GM04503 (cell line): Measurements from ENCODE around the gene LGI2.

Experiments
- DNase-seq: peaks from one replicate; pipeline ENCODE4 v3.0.0-alpha.2; 2012; ENCODE audit warnings: low read depth

LGI2 gene

DNA sequence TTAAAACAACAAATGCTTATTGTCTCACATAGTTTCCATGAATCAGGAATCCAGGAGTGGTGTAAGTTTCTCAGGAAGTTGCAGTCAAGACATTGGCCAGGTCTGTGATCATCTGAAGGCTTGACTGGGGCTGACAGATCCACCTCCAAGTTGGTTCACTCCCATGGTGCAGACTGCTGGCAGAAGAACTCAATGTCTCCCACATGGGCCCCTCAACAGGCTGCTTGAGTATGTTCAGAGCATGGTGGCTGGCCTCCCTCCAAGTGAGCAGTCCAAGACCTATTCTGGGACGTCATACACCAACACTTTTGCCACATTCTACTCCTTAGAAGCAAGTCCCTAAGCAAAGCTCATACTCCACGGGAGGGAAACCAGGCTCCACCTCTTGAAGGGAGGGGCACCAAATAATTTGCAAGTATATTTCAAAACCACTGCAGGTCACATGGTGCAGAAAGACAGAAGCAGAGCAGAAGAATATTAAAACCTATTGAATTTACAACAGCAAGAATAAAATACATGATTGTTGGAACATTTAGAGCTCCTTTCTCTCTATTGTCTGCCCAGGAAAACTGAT, 35.3 kb downstream of the LGI2 start:
- DNase-seq: no peak

DNA sequence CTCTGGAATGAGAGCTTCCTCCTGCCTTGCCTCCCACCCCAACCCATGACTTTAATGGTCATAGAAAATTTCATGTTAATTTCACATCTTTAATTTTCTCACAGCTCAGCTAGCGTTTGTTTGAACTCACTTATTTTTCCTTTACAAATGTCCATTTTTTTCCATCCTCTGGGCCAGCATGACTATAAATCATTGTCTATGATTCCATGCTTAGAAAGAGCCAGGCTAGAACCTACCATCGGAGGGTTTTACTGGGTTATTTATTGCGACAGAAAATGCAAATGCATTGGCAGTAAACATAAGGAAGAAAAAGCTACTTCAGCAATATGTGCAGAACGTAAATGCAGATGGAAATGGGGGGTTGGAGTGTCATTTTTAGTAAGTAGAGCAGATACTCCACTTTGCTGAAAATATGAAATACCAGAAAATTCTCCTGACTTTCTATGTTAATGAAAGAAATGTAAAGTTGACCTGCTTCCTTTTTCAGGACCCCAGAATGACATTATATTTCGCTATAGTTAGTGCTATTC, 37.1 kb downstream of the LGI2 start:
- DNase-seq: no peak

DNA sequence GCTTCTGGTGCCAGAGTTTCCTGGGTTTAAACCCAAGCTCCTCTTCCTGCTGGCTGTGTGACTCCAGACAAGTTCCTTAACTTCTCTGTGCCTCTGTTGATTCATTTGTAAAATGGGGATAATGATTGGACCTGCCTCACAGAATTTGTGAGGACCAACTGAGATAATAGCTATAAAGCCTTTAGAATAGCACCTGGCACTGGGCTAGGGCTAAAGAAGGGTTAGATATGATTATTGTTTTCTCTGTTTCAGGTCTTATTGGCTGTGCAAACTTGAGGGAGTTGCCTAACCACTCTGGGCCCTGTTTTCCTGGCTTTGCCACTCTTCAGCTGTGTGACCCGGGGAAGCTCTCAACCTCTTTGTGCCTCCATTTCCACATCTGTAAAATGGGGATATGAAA, 37.8 kb downstream of the LGI2 start:
- no peak for DNase-seq

DNA sequence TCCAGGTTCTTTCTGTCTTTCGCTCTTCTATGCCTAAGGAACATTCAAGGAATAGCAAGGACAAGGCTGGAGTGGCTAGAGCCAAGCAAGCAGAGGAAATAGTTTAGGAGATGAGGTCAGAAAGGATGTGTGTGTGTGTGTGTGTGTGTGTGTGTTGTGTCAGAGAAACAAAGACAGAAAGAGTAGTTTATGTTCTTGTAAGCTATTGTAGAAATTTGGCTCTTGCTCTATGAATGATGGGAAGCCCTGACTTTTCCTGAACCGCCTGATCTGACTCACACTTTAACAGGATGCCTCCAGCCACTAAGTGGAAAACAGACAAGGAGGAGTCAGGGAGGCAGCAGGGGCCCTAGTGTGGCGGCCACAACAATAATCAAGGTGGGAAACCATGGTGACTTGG, 39.7 kb downstream of the LGI2 start:
- DNase-seq: peak; percentile 63

DNA sequence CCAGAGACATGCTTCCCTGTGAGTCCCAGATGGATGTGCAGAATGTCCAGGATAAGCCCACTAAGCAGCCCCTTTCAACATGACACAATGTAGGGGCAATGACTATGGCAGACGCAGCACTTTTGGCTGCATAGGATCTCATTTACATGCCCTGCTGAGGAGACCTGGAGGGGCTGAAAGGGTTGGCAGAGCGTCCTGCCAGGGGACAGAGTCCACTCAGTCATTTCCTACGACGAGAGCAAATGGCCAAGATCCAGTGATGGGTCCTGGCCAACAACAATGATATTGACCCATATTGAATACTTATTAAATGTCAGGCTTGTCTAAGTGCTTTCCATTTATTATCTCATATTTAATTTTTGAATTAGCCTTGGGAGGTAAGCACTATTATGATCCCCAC, 41.4 kb downstream of the LGI2 start:
- no peak for DNase-seq

DNA sequence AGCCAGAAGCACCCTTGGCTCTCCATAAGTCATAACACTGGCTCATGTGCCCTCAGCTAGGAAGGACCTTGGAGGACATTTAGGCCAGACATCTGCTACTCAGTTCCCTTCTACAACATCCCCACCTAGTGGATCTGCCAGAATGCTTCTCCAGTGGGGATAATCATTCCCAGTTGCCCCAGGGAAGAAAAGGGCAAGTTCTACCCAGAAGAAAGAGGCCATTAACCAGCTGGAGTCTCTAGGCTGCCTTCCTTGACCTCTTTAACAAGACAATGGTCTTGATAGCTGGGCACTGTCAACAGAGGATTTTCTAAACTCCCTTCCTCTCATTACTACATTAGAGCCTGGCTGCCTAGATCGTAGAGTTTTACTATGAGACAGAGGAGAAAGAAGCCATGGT, 42.0 kb downstream of the LGI2 start:
- DNase-seq: peak; percentile 28

DNA sequence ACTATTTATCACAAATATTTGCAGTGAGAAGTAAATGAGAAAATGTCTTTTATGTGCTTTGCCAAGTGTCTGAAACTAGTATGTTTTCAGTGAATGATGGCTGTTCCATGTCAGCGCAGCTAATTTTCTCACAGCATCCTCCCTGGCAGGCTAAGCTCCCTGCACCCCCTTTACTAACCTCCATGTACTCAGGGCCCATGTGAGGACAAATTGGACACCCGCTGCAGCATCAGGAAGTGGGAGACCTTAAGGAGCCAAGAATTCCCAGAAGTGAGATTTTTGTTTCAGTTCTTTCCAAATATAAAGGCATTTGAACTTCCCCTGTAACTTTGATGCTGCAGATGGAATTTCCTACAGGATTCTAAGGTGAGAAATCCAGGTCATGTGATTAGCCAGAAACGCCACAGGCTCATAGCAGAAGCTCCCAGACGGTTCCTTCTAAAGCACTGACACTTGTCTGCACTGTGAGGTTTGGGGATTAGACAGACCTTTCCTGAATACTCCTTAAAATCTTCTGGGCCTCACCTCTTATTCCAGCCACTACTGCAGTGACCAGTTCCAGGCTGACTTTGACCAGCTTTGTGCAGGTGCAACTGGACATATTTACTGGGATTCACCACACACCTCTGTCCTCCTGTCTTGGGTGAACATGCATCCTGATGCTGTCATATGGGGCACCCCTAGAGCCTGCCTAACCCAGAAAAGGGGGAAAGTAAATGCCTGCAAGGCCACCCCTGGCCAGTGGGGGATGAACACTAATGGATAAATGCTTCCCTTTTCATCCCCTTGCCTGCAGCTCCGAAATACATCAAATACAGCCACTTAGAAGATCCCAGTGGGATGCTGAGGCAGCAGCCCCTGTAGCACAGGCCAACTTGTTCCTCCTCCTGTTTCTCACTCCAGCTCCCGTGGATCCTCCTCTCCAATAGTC, 45.9 kb downstream of the LGI2 start:
- no peak for DNase-seq

DNA sequence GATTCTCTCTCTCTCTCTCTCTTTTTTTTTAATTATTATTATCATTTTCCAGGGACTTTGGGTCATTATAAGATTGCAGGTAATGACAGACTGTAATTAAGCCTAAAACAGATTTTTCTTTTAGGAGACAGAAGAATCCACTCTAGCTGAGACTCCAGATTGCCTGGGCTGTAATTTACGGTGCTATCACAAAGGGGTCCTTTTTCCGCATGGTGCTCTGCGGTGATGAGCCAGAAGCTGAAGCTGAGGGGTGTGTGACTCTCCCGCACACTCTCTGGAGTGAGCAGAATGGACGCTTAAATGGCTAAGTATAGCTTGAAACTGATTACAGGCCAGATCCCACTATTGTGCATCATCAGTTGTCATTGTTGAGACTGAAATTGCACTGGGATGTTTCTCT, 50.0 kb downstream of the LGI2 start:
- DNase-seq: no peak

DNA sequence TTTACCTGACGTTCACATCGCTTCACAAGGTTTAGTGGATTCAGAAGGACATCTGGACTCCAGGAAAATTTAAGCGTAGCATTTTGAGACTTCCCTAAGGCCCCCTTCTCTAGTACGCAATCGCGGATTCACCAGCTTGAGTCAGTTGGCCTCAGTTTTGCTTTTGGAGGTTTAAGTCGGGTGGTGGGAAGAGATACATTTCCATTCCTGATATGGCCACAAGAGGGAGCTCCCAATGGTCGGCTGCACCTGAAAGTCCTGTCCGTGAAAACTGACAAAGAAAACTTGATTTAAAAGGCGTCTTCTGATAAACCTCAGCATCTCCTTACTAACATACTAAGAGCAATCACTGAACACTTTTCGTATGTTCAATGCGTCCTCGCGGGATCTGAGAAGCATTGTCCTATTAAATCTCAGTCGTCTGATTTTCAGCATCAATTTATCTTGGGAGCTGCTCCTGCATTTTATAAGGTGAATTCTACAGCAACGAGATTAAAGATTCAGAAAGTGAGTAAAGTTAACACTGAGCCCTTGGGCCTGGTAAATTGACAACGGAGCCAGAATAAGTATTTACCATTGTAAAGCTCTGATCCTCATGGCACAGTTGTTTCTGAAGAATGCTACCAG, 50.6 kb downstream of the LGI2 start:
- no peak for DNase-seq

DNA sequence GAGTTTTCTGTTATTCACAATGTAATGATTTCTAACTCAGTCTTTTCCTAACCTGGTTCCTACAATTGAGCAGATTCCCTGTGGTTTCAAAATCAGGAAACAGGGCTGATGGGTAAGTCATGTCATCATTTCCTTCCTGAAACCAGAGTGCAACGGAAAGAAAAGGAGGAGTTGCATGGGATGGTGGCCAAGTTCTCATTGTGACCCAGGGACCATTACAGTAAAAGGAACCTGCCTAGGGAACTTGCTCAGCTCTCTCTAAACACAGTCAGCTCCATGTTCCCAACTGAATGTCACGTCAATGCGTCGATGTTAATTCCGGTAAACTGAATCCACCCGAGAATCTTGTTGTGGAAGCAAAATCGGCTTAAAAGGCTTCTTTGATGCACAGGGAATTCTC, 51.2 kb downstream of the LGI2 start:
- DNase-seq: no peak

DNA sequence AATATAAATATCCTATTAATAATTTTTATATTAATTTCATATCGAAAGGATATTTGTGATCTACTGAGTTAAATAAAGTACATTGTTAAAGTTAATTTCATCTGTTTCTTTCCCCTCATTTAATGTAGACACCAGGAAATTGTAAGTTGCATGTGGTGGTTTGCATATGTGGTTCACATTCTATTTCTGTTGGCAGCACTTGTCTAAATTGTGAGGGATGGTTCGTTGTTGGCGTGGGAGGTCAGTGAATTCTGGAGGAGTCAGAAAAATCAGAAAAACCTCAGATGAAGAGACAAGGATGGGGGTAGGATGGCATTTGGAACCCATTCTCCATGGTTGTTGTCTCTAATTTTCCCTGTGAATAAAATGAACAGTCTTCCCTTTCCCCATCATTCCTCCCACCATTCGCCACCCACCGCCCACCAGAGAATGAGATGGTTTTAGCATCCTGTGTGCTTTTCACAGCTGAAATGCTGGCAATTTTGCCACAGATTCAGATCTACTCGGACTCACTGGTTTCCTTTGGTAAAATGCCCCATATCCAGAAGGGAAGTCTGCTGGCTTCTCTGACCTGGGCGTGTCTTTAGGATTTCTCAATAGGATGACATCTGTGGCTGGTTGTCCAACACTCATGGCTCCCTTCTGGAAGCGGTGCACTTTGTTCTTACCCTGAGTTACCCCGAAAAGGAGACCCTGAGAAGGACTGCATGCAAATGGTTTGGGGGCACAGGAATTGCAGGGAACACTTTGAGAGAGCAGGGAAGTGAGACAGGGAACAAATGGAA, 52.3 kb downstream of the LGI2 start:
- DNase-seq: no peak

DNA sequence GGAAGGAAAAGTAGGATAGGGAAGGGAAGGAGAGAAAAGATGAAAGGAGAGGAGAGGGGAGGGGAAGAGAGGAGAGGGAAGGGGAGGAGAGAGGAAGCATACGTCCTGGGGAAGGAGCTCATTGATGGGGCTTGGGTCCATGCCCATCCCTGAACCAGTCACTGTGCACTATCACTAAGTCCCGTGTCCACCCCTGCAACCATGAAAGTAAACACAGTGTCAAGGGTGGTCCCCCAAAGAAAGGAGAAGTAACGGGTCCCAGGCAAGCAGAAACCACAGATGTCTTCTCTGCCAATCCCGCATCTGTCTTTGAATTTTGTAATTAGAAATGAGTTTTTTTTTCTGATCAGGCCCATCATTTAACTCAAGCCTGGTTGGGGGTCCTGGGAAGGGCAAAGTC, 55.2 kb downstream of the LGI2 start:
- DNase-seq: no peak

DNA sequence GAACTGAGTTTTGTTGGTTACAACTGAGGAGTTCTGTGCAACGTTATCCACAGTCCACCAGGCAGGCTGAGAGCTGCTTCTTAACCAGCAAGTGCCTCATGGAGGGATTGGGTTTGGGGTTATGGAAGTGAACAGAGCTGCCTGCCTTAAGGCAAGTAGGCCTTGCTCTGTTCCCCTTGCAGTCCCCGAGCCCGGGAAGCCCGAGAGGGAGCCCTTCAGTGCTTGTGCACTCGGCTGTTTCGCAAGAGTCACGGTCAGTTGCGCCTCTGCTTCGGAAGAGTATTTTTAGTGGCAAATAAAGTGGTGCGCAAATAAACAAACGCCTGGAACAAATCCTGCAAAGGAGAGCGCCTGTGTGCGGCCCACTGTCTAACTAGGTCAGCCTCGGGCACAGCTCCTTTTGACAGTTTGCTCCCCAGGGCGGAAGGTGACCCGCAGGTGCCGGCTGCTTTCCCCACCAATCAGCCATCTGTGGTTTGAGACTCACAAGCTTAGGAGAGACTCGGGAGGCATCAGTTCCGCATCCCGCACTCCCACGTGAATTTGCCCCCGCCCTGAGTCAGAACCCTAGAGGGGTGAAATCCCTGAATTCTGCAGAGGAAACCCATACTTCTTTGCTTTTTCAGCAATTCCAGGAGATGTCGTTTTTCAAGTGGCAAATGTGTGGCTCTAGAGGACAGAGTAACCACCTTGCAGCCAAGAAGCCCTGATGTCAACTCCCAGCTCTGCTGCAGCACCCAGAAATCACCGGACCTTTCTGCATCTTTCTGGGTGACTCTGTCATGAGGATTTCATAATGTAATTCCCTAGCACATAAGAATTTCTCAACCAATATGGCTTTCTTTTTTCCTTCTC, 56.8 kb downstream of the LGI2 start:
- no peak for DNase-seq

DNA sequence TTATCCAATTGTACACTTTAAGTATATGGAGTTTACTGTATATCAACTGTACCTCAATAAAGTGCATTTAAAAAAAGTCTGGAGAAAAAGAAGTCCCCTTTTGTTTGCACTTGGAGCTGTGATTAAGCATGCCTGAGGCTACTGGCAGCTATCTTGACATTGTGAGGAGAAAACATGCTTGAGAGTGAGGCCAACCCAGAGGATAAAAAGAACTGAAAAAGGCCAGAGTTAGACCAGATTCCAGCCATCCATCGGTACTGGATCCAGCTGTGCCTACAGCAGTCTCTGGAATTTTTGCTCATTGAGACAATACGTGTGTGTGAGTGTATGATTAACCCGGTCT, 57.4 kb downstream of the LGI2 start:
- DNase-seq: no peak

DNA sequence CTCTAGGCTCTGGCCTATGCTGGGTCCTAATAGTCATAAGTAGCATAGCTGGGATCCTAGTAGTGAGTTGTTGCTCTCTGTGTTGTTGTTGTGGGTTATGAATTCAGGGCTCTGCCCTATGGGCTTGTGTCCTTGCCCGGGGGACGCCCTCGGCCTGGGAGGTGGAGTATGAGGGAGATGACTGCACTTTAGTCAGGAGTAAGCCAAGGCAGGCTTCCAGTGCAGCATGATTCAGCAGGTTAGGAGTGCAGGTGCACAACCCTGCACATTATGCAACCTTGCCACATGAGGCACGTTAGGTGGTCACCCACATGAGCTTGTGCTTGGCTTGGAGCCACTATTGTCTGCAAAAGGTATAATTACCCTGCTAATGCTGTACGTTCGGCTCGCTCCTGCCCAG, 59.6 kb downstream of the LGI2 start:
- DNase-seq: no peak

DNA sequence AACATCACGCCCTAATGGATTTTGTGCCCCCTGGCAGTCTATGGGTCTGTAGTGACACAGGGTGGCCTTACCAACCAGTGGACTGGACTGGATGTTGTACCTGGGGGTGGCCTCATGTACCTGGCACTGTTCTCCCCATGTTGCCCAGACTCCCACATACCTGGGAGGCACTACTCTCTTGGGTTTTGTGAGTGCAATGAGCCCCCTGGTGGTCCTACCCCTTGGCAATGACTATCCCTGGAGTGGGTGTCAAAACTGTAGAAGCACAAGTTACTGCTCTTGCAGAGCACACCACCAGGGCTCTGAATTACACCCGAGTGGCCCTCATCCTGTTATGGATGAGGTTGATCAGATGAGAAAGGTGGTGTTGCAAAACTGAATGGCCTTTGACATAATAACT, 60.1 kb downstream of the LGI2 start:
- no peak for DNase-seq

DNA sequence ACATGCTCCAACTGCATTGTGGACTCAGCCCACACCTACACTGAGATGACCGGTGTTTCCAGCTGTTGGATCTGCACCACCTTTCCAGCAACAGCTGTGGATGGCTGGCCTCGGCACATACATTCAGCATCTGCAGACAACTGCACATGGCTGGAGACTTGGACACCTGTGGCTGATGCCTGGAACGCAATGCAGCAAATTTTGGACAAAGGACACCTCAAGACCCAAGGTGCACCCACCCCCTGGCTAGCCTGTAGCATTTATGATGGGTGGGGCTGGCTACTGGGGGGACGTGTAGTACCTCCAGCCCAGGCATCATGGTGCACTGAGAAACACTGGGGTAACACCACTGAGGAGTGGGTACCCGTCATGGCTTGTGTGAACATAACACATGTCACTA, 60.6 kb downstream of the LGI2 start:
- DNase-seq: no peak

DNA sequence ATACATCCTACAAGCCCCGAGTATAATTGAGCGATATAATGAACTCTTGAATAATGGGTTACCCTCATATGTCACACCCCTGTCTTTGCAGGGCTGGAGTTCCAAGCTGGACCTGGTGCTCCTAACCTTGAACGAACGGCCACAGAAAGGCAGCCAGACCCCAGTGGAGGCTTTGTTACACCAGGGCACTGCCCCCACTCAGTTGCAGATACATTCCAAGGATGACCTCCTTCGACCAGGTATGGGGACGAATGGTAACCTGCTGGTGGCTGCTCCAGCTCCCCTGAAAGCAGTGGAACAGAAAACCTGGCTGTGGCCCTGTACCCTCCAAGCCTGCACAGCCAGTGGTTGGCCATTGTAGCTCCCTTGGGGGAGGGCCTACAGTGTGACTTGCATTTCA, 61.3 kb downstream of the LGI2 start:
- DNase-seq: no peak

DNA sequence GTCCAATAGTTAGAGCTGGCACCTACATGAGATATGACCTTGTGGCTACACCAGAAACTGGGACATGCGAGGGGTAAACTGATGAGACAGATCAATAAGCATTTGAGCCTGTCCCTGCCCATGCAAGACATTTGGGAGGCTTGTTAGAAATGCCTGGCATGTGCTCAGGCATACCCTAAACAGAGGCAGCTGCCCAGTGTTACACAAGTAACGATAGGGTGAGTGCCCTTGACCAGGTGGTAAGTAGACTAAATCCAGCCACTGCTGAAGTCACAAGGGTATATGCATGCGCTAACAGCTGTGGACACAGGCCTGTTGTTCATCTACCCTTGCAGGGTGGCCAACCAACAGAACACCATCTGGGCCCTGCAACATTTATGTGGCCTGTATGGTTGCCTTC, 61.8 kb downstream of the LGI2 start:
- no peak for DNase-seq

DNA sequence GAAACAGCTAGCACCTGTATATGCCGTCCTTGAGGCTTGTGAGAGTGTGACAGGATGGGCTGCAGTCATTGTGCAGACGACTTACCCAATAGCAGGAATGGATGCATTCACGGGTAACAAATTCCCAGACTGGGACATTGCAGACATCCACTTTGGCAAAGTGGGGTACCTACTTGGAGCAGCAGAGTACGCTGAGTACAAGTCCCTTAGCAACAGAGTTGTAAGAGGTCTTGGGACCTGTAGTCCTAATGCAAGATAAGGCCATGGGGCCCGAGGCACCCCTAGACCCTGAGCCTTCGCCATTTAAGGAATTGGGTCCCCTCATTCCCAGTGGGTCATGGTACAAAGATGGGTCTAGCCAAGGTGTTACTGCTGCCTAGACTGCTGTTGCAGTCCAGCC, 62.5 kb downstream of the LGI2 start:
- no peak for DNase-seq

DNA sequence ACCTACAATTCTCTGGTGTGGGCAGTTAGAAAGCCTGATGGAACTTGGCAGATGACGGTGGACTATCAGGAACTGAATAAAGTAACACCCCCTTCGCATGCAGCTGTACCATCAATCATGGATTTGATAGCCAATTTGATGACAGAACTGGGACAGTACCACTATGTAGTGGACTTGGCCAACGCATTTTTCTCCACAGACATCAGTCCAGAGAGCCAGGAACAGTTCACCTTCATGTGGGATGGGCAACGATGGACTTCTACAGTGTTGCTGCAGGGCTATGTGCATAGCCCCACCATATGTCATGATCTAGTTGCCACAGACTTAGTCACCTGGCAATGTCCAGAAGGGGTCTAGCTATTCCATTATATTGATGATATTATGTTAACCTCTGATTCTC, 63.4 kb downstream of the LGI2 start:
- no peak for DNase-seq

DNA sequence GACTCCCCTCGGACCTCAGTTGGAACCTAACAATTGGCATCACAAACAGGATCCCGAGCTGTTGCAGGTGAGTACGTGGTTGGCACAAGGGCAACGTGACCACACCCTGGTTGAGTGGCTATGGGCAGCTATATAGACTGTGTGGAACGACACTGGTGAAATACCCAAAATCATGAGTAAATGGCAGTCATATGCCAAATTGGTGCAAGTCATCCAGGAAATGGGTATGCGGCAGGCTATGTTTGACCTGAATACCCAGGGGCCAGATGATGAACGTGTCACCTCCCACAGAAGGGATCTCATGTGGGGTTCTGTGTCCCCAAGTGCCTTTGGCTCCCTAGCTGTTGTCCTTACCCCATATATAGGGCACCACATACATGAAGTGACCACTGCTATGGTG, 64.7 kb downstream of the LGI2 start:
- DNase-seq: no peak
